Hematopoietic multipotent progenitor cell treated with erythropoietin and hydrocortisone succinate and interleukin-3 and kit ligand, for 8 days (in vitro differentiated cells): ENCODE measurements around the gene UNC13A.

ENCODE experiments used
- DNase-seq: peaks from one replicate; pipeline ENCODE4 v3.0.0-alpha.2; 2015

Gene UNC13A

GRCh38 chr19:17624314-17624991 lies 63.7 kb downstream of the UNC13A start:
- DNase-seq: no peak

DNA sequence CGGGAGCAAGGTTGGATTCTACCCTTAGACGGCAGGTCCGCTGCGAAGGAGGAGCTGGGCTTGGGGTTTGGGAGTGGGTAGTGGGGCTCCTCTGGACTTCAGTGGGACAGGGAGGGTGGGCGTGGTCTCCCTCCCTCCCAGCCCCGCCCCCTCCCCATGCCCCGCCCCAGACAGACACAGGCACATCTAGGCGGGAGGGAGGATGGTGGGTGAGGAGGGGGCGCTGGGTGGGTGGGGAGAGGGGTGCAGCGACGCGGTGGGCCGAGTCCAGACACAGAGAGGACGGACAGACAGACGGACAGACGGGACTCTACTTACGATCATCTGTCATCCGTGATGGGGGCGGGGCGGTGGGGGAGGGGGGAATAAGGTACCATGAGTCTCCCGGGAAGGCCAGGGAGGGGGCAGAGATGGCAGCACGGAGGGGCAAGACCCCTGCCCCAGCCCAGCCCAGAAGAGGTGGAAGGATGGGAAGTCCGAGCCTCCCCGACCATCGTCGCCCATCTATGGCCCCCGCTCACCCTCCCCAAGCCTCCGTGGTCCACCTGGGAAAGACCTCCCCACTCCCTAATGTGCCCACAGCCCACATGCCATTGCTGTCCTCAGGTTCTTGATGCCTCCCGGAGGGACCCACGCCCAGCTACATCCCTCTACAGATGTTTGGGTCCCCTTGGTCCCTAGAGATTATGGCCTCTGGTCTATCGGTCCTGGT lies 64.8 kb downstream of the UNC13A start:
- DNase-seq: no peak

DNA sequence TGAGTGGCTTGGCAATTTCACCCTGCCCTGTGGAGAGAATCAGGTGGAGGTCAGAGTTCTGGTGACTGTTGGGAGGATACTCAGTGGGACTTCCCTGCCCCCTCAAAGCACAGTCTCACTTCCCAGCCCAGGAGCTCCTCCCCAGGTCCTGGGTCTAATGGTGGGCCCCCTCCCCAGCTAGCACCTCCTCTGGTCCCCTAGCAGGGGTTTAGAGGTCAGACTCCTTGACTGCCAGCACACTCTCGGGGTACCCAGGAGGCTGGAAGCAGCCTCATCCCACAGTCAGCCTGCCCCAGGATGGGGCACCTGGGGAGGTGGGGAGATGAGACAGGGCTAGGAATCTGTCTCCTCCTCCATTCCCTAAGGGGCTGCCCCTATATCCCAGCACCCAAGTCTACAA lies 67.5 kb downstream of the UNC13A start:
- no peak for DNase-seq

- DNase-seq: no peak
These were observed 69.2 kb downstream of the UNC13A start for GRCh38 chr19:17618936-17619335.

GRCh38 chr19:17618281-17618903 lies 69.8 kb downstream of the UNC13A start:
- DNase-seq: no peak

DNA sequence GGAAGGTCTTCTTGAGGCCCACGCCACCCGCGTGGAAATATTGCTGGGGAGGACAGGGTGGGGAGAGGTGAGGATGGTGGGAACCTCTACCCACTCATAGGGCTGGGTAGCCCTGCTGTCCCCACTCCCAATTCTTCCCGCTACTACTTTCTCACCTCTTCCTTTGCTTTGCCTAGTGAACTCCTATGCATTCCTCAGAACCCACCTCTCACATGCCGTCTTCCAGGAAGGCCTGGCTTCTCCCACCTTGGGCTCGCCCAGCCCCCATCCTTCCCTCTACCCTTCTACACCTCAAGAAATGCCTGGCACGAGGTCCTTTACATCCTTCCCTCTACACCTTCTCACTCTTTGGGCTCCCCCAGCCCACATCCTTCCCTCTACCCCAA lies 70.4 kb downstream of the UNC13A start:
- DNase-seq: no peak

GRCh38 chr19:17616961-17617806 lies 71.0 kb downstream of the UNC13A start:
- peak; percentile 20 for DNase-seq

DNA sequence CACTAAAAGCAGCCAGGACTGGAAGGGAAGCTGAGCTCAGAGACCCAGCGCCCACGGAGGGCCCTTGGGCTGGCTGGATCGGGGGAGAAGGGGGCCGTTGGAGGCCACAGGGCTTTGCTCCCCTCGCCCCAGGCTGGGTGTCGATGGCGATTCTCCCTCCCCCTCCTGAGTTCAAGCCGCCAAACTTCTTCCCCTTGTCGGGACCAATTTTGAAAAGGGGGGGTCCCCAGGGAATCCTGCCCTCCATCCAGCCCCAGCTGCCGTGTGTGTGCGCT lies 71.5 kb downstream of the UNC13A start:
- DNase-seq: no peak

DNA sequence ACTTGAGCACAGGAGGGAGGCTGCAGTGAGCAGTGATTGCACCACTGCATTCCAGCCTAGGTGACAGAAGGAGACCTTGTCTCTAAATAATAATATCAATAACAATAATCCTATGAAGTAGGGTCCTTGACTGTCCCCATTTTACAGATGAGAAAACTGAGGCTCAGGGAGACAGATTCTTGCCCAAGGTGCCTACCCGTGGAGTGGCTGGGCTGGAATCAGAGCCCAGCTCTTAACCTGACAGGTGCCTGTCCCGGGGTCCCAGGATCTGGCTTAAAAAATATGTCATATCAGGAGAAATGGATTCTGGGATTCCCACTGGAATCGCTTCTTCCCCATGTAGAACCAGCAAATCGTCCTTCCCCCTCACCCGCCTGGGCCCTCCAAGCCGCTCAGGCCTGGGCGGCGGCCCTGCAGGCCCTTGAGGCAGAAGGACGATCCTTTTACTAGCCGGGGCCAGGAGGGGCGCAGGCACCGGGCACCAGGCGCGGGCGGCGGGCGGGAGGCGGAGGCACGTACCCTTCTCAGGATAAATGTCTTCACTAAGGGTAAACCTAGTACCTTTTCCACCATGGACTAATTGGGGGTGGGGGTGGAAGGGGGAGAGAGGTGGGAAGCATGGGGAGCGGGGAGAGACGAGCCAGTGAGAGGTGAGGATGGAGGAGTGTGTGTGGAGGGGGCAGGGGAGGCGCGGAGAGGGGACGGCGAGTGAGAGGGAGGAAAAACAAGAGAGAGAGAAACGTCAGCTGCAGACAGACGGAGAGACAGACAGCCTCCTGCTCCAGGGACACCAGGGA lies 72.1 kb downstream of the UNC13A start:
- no peak for DNase-seq

DNA sequence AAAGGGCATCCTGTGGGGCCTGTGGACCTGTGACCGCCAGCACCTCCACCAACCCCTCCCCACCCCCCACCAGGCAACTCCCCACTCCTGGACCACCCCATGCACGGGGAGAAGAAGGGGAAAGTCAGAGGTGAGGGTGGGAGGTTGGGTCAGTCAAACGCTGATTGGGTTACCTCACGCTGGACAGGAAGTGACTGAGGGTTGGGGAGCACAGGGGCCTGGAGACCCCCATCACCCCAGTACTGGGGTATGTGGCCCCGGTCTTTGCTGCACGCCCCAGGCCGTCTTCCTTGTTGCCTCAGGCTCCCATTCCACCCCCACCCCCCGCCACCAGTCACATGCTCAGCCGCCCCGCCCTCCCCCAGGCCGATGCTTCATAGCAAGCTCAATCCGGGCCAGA lies 73.7 kb downstream of the UNC13A start:
- no peak for DNase-seq

DNA sequence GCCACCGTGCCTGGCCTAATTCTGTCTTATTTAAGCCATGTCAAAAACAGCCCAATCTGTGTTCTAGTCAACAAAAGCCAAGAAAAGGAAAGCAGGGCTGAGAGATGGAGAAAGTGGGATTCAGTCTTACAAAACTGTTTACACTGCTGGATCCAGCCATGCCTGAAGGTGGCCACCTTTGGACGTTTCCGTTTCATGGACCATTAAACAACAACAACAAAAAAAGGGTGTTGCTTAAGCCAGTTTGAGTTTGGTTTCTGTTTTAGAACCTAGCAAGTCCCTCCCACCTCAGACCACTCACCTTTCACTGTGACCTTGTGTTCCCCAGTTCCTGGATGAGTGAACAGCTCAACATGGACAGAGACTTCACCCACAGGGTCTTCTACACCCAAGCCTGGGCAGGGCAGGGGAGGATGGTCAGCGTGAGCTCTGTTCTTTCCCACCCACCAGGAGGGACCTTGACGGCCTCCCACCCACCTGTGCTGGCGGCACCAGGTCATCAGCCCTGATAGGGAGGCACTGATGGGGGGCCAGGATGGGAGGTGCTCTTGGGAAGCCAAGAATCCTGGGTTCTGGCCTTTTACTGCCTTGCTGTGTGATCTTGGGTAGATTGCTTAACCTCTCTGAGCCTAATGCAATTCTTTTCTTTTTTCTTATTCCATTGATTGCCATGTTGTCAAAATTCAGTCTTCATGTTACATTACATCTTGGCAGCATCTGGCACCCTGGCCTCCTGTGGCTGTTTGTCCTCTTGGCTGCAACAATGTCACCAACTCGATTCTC lies 76.5 kb downstream of the UNC13A start:
- DNase-seq: no peak

DNA sequence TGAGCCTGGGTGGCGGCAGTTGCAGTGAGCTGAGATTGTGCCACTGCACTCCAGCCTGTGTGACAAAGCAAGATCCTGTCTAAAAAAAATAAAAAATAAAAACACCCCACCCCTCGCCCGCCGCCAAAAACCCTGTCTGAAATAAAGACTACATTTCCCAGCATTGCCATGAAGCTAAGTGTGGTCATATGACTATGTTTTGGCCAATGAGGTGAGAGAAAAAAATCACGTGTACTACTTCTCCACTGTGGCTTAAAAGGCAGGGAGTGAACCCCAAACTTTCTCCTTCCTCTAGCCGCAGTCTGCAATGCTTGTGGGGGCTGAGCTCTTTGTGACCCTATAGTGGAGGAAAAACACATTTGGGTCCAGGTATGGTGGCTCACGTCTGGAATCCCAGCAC lies 77.8 kb downstream of the UNC13A start:
- DNase-seq: peak; percentile 49

DNA sequence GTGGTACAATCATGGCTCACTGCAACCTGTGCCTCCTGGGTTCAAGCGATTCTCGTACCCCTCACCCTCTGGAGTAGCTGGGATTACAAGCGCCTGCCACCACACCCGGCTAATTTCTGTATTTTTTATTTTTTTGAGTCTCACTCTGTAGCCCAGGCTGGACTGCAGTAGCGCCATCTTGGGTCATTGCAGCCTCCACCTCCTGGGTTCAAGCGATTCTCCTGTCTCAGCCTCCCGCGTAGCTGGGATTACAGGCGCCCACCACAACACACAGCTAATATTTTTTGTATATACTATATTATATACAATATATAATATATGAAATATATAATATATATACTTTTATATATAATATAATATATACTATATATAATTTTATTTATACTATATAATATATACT lies 80.2 kb downstream of the UNC13A start:
- no peak for DNase-seq

- no peak for DNase-seq
These were observed 81.5 kb downstream of the UNC13A start for GRCh38 chr19:17606590-17607185.

DNA sequence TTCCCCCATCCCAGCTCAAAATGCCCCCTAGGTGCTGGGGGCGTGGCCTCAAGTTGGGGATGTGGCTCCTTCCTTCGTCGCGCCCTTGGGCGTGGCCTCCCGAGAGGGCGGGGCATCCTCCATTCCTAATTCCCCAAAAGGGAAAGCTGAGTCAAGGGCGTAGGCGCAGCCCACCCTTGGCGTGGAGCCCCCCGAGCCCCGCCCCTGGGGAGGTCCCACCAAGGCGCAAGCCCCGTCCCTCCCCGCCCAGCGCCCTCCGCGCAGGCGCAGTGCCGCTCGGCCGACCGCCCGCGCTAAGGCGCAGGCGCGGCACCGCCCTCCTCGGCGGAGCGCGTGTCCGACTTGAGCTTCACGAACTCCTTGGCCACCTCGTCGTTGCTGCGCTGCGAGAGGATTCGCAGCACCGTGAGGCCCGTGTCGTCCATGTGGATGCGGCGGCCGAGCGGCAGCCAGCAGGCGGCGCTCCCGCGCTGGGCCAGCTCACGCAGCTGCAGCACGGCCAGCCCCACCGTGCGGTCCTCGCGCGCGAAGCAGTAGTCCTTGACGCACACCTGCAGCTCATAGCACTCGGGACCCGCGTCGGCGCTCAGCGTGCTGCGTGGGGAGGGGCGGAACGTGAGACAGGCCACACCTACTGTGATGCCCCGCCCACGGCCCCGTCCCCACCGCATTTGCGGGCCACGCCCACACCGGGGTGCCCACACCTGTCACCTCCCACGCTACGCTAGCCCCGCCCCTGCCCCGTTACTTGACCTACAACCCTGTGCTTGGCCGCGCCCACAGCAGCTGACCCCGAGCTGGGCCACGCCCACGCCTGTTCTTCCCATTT lies 82.2 kb downstream of the UNC13A start:
- peak; percentile 85 for DNase-seq

GRCh38 chr19:17605117-17605516 lies 83.0 kb downstream of the UNC13A start:
- no peak for DNase-seq

GRCh38 chr19:17604372-17605025 lies 83.7 kb downstream of the UNC13A start:
- no peak for DNase-seq

DNA sequence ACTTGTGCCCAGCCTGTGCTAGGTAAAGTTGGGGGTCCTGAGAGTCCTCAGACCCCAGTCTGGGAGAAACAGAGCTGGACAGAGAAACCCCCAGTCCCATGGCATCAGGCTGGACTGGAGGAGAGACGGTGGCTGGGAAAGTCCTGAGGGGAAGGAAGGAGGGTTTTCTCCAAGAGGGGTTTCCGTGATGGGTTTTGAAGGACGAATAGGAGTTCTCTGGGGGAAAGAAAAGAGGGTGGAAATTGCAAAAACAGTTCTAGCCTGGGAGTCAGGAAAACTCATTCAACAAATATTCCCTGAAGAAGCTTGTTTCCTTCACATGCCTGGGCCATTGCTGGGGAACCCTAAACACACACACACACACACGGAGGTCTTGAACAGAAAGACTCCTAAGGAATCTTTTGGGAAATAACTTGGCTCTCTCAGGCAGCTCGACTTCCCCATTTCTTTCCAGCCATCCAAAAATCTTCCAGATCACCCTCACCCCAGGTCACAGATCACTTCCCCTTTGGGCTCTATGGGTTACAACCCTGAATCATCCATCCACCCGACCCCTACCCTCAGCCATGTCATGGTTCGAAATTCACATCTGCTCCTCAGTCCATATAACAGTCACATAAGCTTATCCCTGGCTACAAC lies 85.2 kb downstream of the UNC13A start:
- no peak for DNase-seq

DNA sequence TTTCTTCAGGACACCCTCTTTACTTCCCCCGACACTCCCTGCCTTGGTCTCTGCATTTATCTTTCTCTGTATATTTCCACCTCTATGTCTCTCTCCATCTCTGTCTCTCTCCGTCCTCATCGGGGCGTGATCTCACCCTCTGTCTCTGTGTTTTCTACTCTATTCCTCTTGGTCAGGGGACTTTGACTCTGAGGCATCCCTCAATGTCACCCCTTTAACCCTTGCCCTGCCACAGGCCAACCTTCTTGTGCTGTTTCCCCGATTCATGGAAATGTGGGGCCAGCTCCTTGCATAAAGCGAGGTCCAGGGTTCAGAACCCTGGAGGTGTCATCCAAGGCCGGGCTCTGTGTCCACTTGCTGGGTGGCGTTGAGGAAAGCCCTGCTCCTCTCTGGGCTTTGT lies 85.9 kb downstream of the UNC13A start:
- no peak for DNase-seq

DNA sequence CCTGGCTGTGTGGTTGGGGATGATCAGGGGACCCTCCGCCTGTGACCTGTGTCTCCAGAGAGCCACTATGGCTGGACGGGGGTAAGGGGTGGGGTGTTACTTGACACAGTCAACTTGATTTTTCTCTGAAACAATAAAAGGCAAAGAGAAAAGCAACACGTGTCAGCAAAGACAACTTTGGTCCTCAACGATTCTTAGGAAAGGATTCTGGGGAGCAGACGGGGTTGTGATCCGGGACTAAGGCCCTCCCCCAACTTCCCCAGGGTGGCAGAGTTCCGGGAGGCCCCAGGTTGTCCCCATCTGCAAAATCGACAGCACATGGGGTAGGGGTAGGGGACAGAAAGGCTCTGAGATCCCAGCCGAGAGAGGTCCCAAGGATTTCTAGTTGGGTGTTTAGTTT lies 86.5 kb downstream of the UNC13A start:
- no peak for DNase-seq
